Osteoblast (primary cell): ENCODE measurements around the gene CSNK1E. TPM values are rescaled to one million over a fixed set of nuclear protein-coding genes. Genes with fewer than 3 reads are reported as not detected.

Source experiments
- DNase-seq: peaks from one replicate; pipeline ENCODE4 v3.0.0; 2011; ENCODE audit warnings: low spot score, mixed read lengths; ENCODE audit not compliant: insufficient read length; ENCODE audit errors: missing footprints
- H2AFZ ChIP-seq: 2 replicates; pipeline ENCODE4 v1.6.0; 2011; ENCODE audit warnings: mild to moderate bottlenecking, low read length
- H3K27ac ChIP-seq: 2 replicates; pipeline ENCODE4 v1.5.1; 2011; ENCODE audit warnings: mild to moderate bottlenecking, low read depth, low read length, moderate library complexity
- H3K27me3 ChIP-seq: 2 replicates; pipeline ENCODE4 v1.6.0; 2012; ENCODE audit warnings: mild to moderate bottlenecking, control low read depth, inconsistent platforms, low read length, moderate library complexity; ENCODE audit not compliant: insufficient read depth
- H3K36me3 ChIP-seq: 2 replicates; pipeline ENCODE4 v1.5.1; 2011; ENCODE audit warnings: mild to moderate bottlenecking, low read length, control low read depth, moderate library complexity; ENCODE audit not compliant: insufficient read depth
- H3K4me1 ChIP-seq: 2 replicates; pipeline ENCODE4 v1.5.1; 2011; ENCODE audit warnings: mild to moderate bottlenecking, low read length, control low read depth, moderate library complexity; ENCODE audit not compliant: insufficient read depth
- H3K4me2 ChIP-seq: 2 replicates; pipeline ENCODE4 v1.6.0; 2011; ENCODE audit warnings: mild to moderate bottlenecking, low read length; ENCODE audit not compliant: insufficient read depth
- H3K4me3 ChIP-seq: fragments of 200-600 bp; sonication (generic); 3 replicates; pipeline ENCODE4 v1.5.1; 2012; ENCODE audit warnings: mild to moderate bottlenecking, low read length, inconsistent platforms; ENCODE audit not compliant: insufficient read depth
- H3K79me2 ChIP-seq: 2 replicates; pipeline ENCODE4 v1.6.0; 2012; ENCODE audit warnings: mild to moderate bottlenecking, low read length, control low read depth, inconsistent platforms; ENCODE audit not compliant: insufficient read depth
- H3K9me3 ChIP-seq: 2 replicates; pipeline ENCODE4 v1.5.1; 2011; ENCODE audit warnings: low read depth, low read length, control low read depth
- H4K20me1 ChIP-seq: 2 replicates; pipeline ENCODE4 v1.6.0; 2012; ENCODE audit warnings: mild to moderate bottlenecking, low read length, control low read depth; ENCODE audit not compliant: insufficient read depth
- total RNA-seq: library from RNA; depleted of rRNA; stranded (reverse); fragments of >200 nt; gene quantifications from 2 replicates; pipeline ENCODE4 v1.2.3, GENCODE V29; 2012
- TF ChIP-seq, protein P1 (sequence below): IDR thresholded peaks from 2 replicates; pipeline ENCODE4 v1.5.1; 2011; ENCODE audit warnings: mild to moderate bottlenecking, low read depth, low read length, moderate library complexity; ENCODE audit errors: extremely low read depth

CSNK1E gene
- total RNA-seq, 1 donor = 152 TPM

- no peak overlapping the region for H3K4me3 ChIP-seq
- TF ChIP-seq, protein P1, sequence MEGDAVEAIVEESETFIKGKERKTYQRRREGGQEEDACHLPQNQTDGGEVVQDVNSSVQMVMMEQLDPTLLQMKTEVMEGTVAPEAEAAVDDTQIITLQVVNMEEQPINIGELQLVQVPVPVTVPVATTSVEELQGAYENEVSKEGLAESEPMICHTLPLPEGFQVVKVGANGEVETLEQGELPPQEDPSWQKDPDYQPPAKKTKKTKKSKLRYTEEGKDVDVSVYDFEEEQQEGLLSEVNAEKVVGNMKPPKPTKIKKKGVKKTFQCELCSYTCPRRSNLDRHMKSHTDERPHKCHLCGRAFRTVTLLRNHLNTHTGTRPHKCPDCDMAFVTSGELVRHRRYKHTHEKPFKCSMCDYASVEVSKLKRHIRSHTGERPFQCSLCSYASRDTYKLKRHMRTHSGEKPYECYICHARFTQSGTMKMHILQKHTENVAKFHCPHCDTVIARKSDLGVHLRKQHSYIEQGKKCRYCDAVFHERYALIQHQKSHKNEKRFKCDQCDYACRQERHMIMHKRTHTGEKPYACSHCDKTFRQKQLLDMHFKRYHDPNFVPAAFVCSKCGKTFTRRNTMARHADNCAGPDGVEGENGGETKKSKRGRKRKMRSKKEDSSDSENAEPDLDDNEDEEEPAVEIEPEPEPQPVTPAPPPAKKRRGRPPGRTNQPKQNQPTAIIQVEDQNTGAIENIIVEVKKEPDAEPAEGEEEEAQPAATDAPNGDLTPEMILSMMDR = no peak
- no peak overlapping the region for H2AFZ ChIP-seq
- H3K79me2 ChIP-seq = peaks cover 84% of the 10 kb centered on the region
- peak overlapping the region; percentile 50 for H3K27ac ChIP-seq
- no peaks in the 10 kb centered on the region for H3K9me3 ChIP-seq
- H4K20me1 ChIP-seq = peaks cover 55% of the 10 kb centered on the region
- H3K36me3 ChIP-seq = peaks cover 99% of the 10 kb centered on the region
- H3K4me2 ChIP-seq = no peak overlapping the region
- no peaks in the 10 kb centered on the region for H3K27me3 ChIP-seq
- peak; percentile 88 for DNase-seq
- peaks cover 16% of the 10 kb centered on the region for H3K4me1 ChIP-seq
Measured at GRCh38 chr22:38296372-38296771, 20.9 kb downstream of the CSNK1E start.

DNA sequence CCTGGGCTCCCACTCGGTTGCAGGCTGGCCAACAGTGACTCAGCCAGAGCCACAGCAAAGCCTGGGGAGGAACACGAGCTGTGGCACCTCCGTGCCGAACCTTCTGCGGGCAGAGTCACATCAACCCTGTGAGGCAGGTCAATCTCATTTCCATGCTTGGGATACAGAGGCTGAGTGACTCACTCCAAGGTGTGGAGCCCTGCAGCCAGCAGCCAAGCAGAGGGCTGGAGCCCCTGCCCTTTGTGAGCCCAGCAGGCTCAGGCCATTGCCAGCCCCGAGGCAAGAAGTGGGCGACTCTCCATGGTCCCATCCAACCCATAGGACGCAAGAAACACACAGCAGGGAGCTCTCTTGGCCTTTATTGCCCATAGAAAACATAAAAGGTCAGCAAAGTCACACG lies 21.4 kb downstream of the CSNK1E start:
- Histone ChIP-seq H3K9me3 (no peaks in the 10 kb centered on the region), H3K4me1 (peaks cover 16% of the 10 kb centered on the region), H2AFZ (no peak overlapping the region), H3K27ac (peak overlapping the region; percentile 56), H3K36me3 (peaks cover 99% of the 10 kb centered on the region), H3K4me2 (no peak overlapping the region), H3K4me3 (no peak overlapping the region), H3K79me2 (peaks cover 78% of the 10 kb centered on the region), H3K27me3 (no peaks in the 10 kb centered on the region), H4K20me1 (peaks cover 57% of the 10 kb centered on the region)
- TF ChIP-seq, protein P1 = no peak
- peak; percentile 26 for DNase-seq

DNA sequence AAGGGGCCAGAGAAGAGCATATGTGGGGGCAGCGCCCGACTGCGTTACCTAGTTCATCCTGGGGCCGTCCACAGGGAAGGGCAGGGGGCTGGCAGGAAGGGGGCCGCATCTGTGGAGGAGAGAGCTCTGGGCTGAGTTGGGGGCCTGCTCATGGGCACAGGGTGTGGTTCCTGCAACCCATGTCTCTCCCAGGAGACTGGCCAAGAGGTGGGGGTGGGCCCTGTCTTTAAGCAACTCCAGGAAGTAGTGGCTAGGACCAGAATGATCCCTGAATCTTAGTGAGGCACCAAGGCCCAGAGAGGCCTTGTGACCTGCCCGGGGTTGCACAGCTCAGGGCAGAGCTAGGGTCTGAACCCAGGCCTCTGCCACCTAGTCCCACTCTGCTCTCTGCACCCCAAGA lies 21.9 kb downstream of the CSNK1E start:
- TF ChIP-seq, protein P1 = no peak
- H3K27me3 ChIP-seq = no peaks in the 10 kb centered on the region
- DNase-seq = peak; percentile 66
- peaks cover 98% of the 10 kb centered on the region for H3K36me3 ChIP-seq
- peaks cover 56% of the 10 kb centered on the region for H4K20me1 ChIP-seq
- H2AFZ ChIP-seq = no peak overlapping the region
- H3K4me1 ChIP-seq = peaks cover 16% of the 10 kb centered on the region
- H3K79me2 ChIP-seq = peaks cover 73% of the 10 kb centered on the region
- H3K4me3 ChIP-seq = no peak overlapping the region
- peak overlapping the region; percentile 56 for H3K27ac ChIP-seq
- H3K9me3 ChIP-seq = no peaks in the 10 kb centered on the region
- H3K4me2 ChIP-seq = no peak overlapping the region

DNA sequence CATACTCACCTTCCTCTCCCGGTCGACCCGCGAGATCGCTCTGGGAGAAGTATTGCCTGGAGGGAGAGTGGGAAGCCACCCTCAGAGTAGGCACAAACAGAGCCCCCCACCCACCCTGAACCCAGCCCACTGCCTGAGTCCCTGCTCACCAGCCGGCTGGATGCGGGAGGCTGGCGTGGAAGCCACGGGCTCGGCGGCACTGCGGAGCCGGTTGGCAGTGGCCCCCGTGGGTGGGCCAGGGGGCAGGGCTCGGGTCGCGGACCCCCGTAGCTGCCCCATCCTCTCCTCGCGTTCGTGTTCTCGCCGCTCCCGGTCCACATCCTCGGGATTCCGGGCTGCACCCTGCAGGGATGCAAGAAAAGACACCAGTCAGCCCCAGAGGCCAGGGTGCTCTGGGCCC lies 23.0 kb downstream of the CSNK1E start:
- peak; percentile 78 for DNase-seq
- H4K20me1 ChIP-seq = peaks cover 52% of the 10 kb centered on the region
- no peaks in the 10 kb centered on the region for H3K9me3 ChIP-seq
- no peak overlapping the region for H3K4me2 ChIP-seq
- H2AFZ ChIP-seq = no peak overlapping the region
- TF ChIP-seq, protein P1 = no peak
- H3K4me3 ChIP-seq = no peak overlapping the region
- H3K4me1 ChIP-seq = peaks cover 16% of the 10 kb centered on the region
- H3K27me3 ChIP-seq = no peaks in the 10 kb centered on the region
- H3K36me3 ChIP-seq = peaks cover 97% of the 10 kb centered on the region
- H3K79me2 ChIP-seq = peaks cover 63% of the 10 kb centered on the region
- H3K27ac ChIP-seq = no peak overlapping the region
